Sigmoid colon (tissue), 7 donors: ENCODE results near the gene SCPEP1. TPM values are rescaled to one million over a fixed set of nuclear protein-coding genes. Genes with fewer than 3 reads are reported as not detected.

Source experiments
- DNase-seq: peaks from one replicate; pipeline ENCODE4 v3.0.0-alpha.2; 2019
- H3K27ac ChIP-seq, 4 donors: fragments of 200-600 bp; sonication (generic); one replicate each; pipeline ENCODE4 v1.5.1; 2016 to 2019; ENCODE audit warnings: mild to moderate bottlenecking in 1 of 4
- H3K27me3 ChIP-seq, 3 donors: fragments of 200-600 bp; sonication (generic); one replicate each; pipeline ENCODE4 v1.5.1; 2019; ENCODE audit warnings: mild to moderate bottlenecking in 1 of 3
- H3K36me3 ChIP-seq, 4 donors: fragments of 200-600 bp; sonication (generic); one replicate each; pipeline ENCODE4 v1.5.1; 2016 to 2019
- H3K4me1 ChIP-seq, 4 donors: fragments of 200-600 bp; sonication (generic); one replicate each; pipeline ENCODE4 v1.5.1; 2017 to 2019
- H3K4me3 ChIP-seq, 4 donors: fragments of 200-600 bp; sonication (generic); one replicate each; pipeline ENCODE4 v1.5.1; 2017 to 2019; ENCODE audit warnings: mild to moderate bottlenecking in 2 of 4, moderate library complexity in 1 of 4
- H3K9me3 ChIP-seq, 4 donors: fragments of 200-600 bp in 3 of 4; sonication (generic) in 3 of 4; one replicate each; pipeline versions ENCODE4 v1.5.1 to v1.6.1; 2013 to 2019
- EP300 ChIP-seq, 4 donors: sonication (generic); formaldehyde crosslinking; IDR thresholded peaks; one replicate each; pipeline ENCODE4 v1.6.1; 2017; ENCODE audit warnings: antibody characterized with exemption in 4 of 4
- POLR2A ChIP-seq, 2 donors: fragments of 450-650 bp; IDR thresholded peaks; one replicate each; pipeline ENCODE4 v1.6.1; 2016; ENCODE audit warnings: antibody characterized with exemption in 2 of 2, mild to moderate bottlenecking in 2 of 2, moderate library complexity in 2 of 2
- POLR2AphosphoS5 ChIP-seq, 4 donors: sonication (generic); formaldehyde crosslinking; IDR thresholded peaks; one replicate each; pipeline ENCODE4 v1.6.1; 2017; ENCODE audit warnings: antibody characterized with exemption in 4 of 4
- WGBS, 2 donors: extraction: QIAGEN DNeasy Blood & Tissue Kit; methylation state at CpG; one replicate each; pipeline ENCODE4 v1.1.7; 2013; 5-methylcytosine and 5-hydroxymethylcytosine counted together
- intact Hi-C: fragments of 100-400 bp; cut with DNase I; formaldehyde crosslinking; loops from one replicate; pipeline ENCODE4 v1.15.1; 2023
- polyA plus RNA-seq, 3 donors: library from polyadenylated mRNA; stranded (reverse); fragments of 200-250 nt; gene quantifications; one replicate each; pipeline ENCODE4 v1.2.3, GENCODE V29; 2013
- total RNA-seq, 4 donors: library from RNA; depleted of rRNA; stranded (reverse); fragments of >200 nt; gene quantifications; one replicate each; pipeline ENCODE4 v1.1.0, GENCODE V29; 2016
- TF ChIP-seq, protein P1 (sequence below), 4 experiments: fragments of 450-650 bp in 3 of 4; fragments of 200-600 bp in 1 of 4; IDR thresholded peaks; one replicate each; pipeline ENCODE4 v1.5.1; 2016 to 2019; ENCODE audit warnings: antibody characterized with exemption in 4 of 4, mild to moderate bottlenecking in 3 of 4, moderate library complexity in 2 of 4
- donor health status: healthy with polysubstance abuse.
- donor health status: Bipolar disorder and iron deficiency.
- donor health status: healthy.

The SCPEP1 gene
- total and polyA plus RNA-seq, 7 donors = 19.8 to 141 (median 77.8) TPM

DNA sequence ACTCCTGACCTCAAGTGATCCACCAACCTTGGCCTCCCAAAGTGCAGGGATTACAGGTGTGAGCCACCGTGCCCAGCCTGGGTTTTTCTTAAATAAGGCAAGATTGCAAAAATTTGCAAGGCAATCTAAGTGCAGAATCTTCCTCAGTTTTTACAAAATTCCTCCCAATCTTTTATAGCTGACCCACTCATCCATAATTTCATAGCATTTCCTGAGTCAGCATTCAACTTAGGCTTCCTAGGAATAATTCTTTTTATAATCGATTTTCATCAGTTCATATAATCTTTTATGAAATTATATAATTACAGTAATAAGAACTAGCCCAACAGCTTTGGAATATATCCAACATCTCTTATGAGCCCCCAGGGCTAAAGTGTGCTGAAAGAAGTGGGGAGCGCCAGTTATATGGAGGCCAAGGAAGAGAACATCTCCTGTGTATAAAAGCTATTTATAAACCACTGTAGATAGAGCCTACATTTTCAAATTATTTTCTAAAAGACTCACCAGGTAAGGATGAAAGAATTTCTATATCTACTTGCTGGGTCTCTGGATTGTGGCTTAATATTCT lies 31.9 kb upstream of the SCPEP1 start:
- 89 to 94% methylated on average over 3 of the region's 3 CpGs for WGBS, 2 donors
- DNase-seq = no peak
- intact Hi-C loops = no loop called here
- H3K27ac ChIP-seq = no peak overlapping the region
- peaks cover 32 to 98% (median 36%) of the 10 kb centered on the region in 4 donors for H3K36me3 ChIP-seq
- no peaks in the 10 kb centered on the region for H3K27me3 ChIP-seq
- H3K9me3 ChIP-seq = no peaks in the 10 kb centered on the region
- no peak for TF ChIP-seq EP300 (IDR thresholded peaks at IDR 0.05)
- TF ChIP-seq, protein P1, sequence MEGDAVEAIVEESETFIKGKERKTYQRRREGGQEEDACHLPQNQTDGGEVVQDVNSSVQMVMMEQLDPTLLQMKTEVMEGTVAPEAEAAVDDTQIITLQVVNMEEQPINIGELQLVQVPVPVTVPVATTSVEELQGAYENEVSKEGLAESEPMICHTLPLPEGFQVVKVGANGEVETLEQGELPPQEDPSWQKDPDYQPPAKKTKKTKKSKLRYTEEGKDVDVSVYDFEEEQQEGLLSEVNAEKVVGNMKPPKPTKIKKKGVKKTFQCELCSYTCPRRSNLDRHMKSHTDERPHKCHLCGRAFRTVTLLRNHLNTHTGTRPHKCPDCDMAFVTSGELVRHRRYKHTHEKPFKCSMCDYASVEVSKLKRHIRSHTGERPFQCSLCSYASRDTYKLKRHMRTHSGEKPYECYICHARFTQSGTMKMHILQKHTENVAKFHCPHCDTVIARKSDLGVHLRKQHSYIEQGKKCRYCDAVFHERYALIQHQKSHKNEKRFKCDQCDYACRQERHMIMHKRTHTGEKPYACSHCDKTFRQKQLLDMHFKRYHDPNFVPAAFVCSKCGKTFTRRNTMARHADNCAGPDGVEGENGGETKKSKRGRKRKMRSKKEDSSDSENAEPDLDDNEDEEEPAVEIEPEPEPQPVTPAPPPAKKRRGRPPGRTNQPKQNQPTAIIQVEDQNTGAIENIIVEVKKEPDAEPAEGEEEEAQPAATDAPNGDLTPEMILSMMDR (IDR thresholded peaks at IDR 0.05) = no peak
- no peak for TF ChIP-seq POLR2AphosphoS5 (IDR thresholded peaks at IDR 0.05)
- TF ChIP-seq POLR2A (IDR thresholded peaks at IDR 0.05) = no peak
- no peaks in the 10 kb centered on the region for H3K4me1 ChIP-seq
- H3K4me3 ChIP-seq = no peak overlapping the region

DNA sequence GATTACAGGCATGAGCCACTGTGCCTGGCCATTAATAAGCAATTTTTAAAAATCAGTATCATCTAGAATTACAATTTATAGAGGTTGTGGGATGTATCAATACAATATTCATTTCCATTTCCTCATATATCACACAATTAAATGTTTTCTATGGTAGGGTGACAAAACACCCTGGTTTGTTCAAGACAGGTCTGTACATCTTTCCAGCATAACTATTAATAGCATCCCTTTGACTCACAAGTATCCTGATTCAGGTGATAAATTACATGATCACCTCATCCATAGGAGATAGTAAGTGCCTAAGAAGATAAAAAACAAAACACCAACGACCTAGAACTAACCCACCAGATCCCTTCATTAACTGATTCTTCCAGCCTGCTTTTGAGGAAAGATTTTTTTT lies 30.2 kb upstream of the SCPEP1 start:
- TF ChIP-seq, protein P1 (IDR thresholded peaks at IDR 0.05) = no peak
- no peak for TF ChIP-seq POLR2AphosphoS5 (IDR thresholded peaks at IDR 0.05)
- TF ChIP-seq POLR2A (IDR thresholded peaks at IDR 0.05) = no peak
- TF ChIP-seq EP300 (IDR thresholded peaks at IDR 0.05) = no peak
- Histone ChIP-seq H3K36me3 (peaks cover 23 to 81% (median 30%) of the 10 kb centered on the region in 4 donors), H3K4me3 (no peak overlapping the region), H3K4me1 (no peaks in the 10 kb centered on the region), H3K9me3 (no peaks in the 10 kb centered on the region), H3K27ac (no peak overlapping the region), H3K27me3 (no peaks in the 10 kb centered on the region)
- no peak for DNase-seq
- 53 to 64% methylated on average over 1 of the region's 1 CpG for WGBS, 2 donors
- intact Hi-C loops = no loop called here

DNA sequence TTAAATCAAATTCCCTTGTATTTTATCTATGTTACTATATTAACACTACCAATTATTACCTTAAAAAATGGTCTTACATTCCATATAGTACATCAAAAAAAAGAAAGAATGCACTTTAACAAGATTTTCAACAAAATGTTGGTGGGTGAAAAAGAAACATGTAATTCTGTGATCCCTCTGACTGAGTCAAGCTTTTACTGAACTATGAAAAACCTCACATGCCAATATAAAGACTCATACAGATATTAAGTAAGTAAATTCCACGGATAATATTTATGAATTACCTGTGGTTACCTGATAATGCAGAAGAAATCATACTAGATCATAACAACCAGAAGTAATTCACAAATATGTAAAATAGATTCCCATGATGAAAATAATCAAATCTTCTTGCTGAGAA lies 29.4 kb upstream of the SCPEP1 start:
- no peaks in the 10 kb centered on the region for H3K27me3 ChIP-seq
- intact Hi-C loops = no loop called here
- TF ChIP-seq EP300 (IDR thresholded peaks at IDR 0.05) (no peak), POLR2AphosphoS5 (IDR thresholded peaks at IDR 0.05) (no peak), POLR2A (IDR thresholded peaks at IDR 0.05) (no peak)
- TF ChIP-seq, protein P1 (IDR thresholded peaks at IDR 0.05) = no peak
- no peak for DNase-seq
- 93 to 97% methylated on average over 1 of the region's 1 CpG for WGBS, 2 donors
- no peak overlapping the region for H3K4me3 ChIP-seq
- no peak overlapping the region for H3K27ac ChIP-seq
- H3K36me3 ChIP-seq = peaks cover 22 to 76% (median 25%) of the 10 kb centered on the region in 4 donors
- no peaks in the 10 kb centered on the region for H3K9me3 ChIP-seq
- no peaks in the 10 kb centered on the region for H3K4me1 ChIP-seq

DNA sequence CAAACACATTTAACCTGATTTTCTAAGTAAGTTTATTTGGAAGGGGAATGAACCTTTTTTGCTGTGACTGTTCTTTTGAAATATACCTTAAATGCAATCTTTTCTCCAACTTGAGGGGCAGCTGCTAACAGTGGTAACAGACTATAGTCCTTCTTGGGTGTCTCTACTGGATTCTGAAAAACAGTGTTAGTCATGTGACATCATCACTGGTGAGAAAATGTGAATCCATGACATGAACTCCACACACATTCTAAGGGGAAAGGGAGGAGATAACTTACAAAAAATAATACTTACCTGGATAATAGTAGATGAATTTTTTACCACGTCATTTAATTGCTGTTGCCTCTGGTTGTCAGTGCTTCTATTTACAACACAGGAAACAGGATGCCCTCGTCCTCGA lies 28.3 kb upstream of the SCPEP1 start:
- H3K4me3 ChIP-seq = no peak overlapping the region
- H3K27ac ChIP-seq = no peak overlapping the region
- WGBS, 2 donors = 74 to 86% methylated on average over 3 of the region's 3 CpGs
- intact Hi-C loops = no loop called here
- peaks cover 17 to 67% (median 19%) of the 10 kb centered on the region in 4 donors for H3K36me3 ChIP-seq
- no peak for DNase-seq
- no peak for TF ChIP-seq POLR2AphosphoS5 (IDR thresholded peaks at IDR 0.05)
- TF ChIP-seq, protein P1 (IDR thresholded peaks at IDR 0.05) = no peak
- TF ChIP-seq EP300 (IDR thresholded peaks at IDR 0.05) = no peak
- TF ChIP-seq POLR2A (IDR thresholded peaks at IDR 0.05) = no peak
- no peaks in the 10 kb centered on the region for H3K9me3 ChIP-seq
- H3K4me1 ChIP-seq = no peaks in the 10 kb centered on the region
- H3K27me3 ChIP-seq = no peaks in the 10 kb centered on the region

DNA sequence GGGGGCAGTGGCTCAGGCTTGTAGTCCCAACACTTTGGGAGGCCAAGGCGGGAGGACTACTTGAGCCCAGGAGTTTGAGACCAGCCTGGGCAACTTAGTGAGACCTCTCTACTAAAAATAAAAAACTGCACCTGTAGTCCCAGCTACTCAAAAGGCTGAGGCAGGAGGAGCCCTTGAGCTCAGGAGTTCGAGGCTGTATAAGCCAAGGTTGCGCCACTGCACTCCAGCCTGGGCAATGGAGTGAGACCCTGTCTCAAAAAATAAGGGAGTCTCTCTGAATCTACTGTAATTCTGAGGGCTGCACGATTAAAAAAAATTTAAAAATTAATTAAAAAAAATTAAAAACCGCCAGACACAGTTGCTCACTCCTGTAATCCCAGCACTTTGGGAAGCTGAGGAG lies 20.9 kb upstream of the SCPEP1 start:
- TF ChIP-seq, protein P1 (IDR thresholded peaks at IDR 0.05) = no peak
- TF ChIP-seq EP300 (IDR thresholded peaks at IDR 0.05) = no peak
- TF ChIP-seq POLR2AphosphoS5 (IDR thresholded peaks at IDR 0.05) = no peak
- no peak for TF ChIP-seq POLR2A (IDR thresholded peaks at IDR 0.05)
- WGBS, 2 donors = 97% methylated on average over 5 of the region's 5 CpGs
- H3K9me3 ChIP-seq = no peaks in the 10 kb centered on the region
- no peaks in the 10 kb centered on the region for H3K27me3 ChIP-seq
- no peak overlapping the region for H3K4me3 ChIP-seq
- intact Hi-C loops = no loop called here
- peaks cover 0 to 22% (median 14%) of the 10 kb centered on the region in 4 donors for H3K4me1 ChIP-seq
- DNase-seq = no peak
- no peak overlapping the region for H3K27ac ChIP-seq
- H3K36me3 ChIP-seq = peaks cover 0 to 5% (median 2%) of the 10 kb centered on the region in 4 donors
